Body of pancreas (tissue), 4 donors: ENCODE results near the gene IL3RA. TPM values are rescaled to one million over a fixed set of nuclear protein-coding genes. Genes with fewer than 3 reads are reported as not detected.

ENCODE experiments used
- ATAC-seq: fragments of 150-250 bp; one replicate; pipeline ENCODE4 v1.9.1; 2016
- DNase-seq, 4 donors: peaks; one replicate each; pipeline ENCODE4 v3.0.0-alpha.2; 2019
- H3K27ac ChIP-seq, 4 donors: fragments of 200-600 bp; sonication (generic); 1 replicate in 3 of 4; 2 replicates in 1 of 4; pipeline versions ENCODE4 v1.5.1 to v1.6.1; 2016 to 2019; ENCODE audit warnings: mild to moderate bottlenecking in 1 of 4, mixed read lengths in 1 of 4, moderate library complexity in 1 of 4
- H3K27me3 ChIP-seq, 2 donors: fragments of 200-600 bp; sonication (generic); one replicate each; pipeline ENCODE4 v1.6.0; 2016; ENCODE audit warnings: mild to moderate bottlenecking in 1 of 2
- H3K36me3 ChIP-seq, 2 donors: fragments of 200-600 bp; sonication (generic); replicated peaks in 1 of 2; 2 replicates each; pipeline ENCODE4 v1.5.1; 2016; ENCODE audit warnings: low read depth in 2 of 2; ENCODE audit not compliant: insufficient read depth in 1 of 2
- H3K4me1 ChIP-seq: fragments of 200-600 bp; sonication (generic); one replicate; pipeline ENCODE4 v1.6.0; 2016
- H3K4me3 ChIP-seq, 2 donors: fragments of 200-600 bp; sonication (generic); 1 replicate in 1 of 2; 2 replicates in 1 of 2; pipeline ENCODE4 v1.5.1; 2016 to 2019
- H3K9me3 ChIP-seq, 3 donors: fragments of 200-600 bp; sonication (generic); 1 replicate in 2 of 3; 2 replicates in 1 of 3; pipeline ENCODE4 v1.5.1; 2016
- CTCF ChIP-seq, 7 experiments: fragments of 450-650 bp in 4 of 7; fragments of 200-600 bp in 3 of 7; sonication (generic) in 3 of 7; IDR thresholded peaks; one replicate each; pipeline ENCODE4 v1.5.1; 2016 to 2019; ENCODE audit warnings: antibody characterized with exemption in 7 of 7
- POLR2A ChIP-seq, 3 donors: fragments of 450-650 bp; IDR thresholded peaks; one replicate each; pipeline ENCODE4 v1.6.1; 2016; ENCODE audit warnings: antibody characterized with exemption in 3 of 3, mild to moderate bottlenecking in 2 of 3
- WGBS, 2 donors: methylation state at CpG; one replicate each; pipeline ENCODE4 v1.1.5; 2017; 5-methylcytosine and 5-hydroxymethylcytosine counted together
- intact Hi-C: fragments of 100-400 bp; cut with DNase I; formaldehyde crosslinking; loops from one replicate; pipeline ENCODE4 v1.15.1; 2023
- total RNA-seq, 2 donors: library from RNA; depleted of rRNA; stranded (reverse); fragments of >200 nt; gene quantifications; one replicate each; pipeline ENCODE4 v1.1.0, GENCODE V29; 2016

Gene IL3RA
- total RNA-seq, 2 donors from 2014 or later, result 0.78 to 1.3 TPM

- Histone ChIP-seq H3K27me3 (no peaks in the 10 kb centered on the region), H3K27ac (no peak overlapping the region), H3K36me3 (no peaks in the 10 kb centered on the region), H3K9me3 (no peaks in the 10 kb centered on the region), H3K4me1 (no peaks in the 10 kb centered on the region), H3K4me3 (no peak overlapping the region)
- 88 to 95% methylated on average over 27 to 49 of the region's 49 CpGs for WGBS, 2 donors
- no peak for TF ChIP-seq CTCF (IDR thresholded peaks at IDR 0.05)
- no peak for TF ChIP-seq POLR2A (IDR thresholded peaks at IDR 0.05)
- intact Hi-C loops, result no loop called here
- DNase-seq, result no peak
- ATAC-seq, result no peak
These were observed 15.6 kb downstream of the IL3RA start for GRCh38 chrX:1351981-1352714.

DNA sequence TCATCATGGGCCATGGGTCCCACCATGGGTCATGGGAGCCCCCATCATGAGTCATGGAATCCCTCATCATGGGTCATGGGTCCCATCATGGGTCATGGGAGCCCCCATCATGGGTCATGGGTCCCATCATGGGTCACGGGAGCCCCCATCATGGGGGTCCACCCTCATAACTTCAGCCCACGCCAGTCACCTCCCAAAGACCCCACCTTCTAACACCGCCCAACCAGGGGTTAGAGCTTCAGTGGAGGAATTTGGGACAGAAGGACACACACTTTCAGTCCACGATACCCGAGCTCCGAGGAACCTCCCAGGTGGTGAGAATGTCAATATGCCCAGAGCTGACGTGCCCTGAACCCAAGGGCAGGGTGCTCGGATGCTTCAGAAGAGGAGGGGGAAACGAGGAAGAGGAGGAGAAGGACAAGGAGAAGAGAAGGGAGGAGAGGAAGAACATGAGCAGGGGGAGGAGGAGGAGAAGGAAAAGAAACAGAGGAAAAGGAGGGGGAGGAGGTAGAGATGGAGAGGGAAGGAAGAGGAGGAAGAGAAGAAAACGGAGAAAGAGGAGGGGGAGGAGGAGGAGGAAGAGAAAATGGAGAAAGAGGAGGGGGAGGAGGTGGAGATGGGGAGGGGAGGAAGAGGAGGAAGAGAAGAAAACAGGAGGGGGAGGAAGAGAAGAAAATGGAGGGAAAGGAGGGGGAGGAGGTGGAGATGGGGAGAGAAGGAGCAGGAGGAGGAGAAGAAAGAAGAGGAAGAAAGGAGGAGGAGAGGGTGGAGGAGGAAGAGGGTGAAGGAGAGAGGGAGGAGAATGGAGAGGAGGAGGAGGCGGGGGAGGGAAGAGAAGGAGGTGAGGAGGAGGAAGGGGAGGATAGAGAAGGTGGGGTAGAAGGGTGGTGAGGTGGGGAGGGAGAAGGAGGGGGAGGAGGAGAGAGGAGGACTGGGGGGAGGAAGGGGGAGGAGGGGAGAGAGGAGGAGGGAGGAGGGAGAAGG, 17.7 kb downstream of the IL3RA start:
- no peak for ATAC-seq
- DNase-seq, result no peak

GRCh38 chrX:1355131-1356046, 18.8 kb downstream of the IL3RA start:
- 39 to 47% methylated on average over 10 of the region's 11 CpGs for WGBS, 2 donors
- no peaks in the 10 kb centered on the region for H3K9me3 ChIP-seq
- no peak for DNase-seq
- no peaks in the 10 kb centered on the region for H3K4me1 ChIP-seq
- TF ChIP-seq POLR2A (IDR thresholded peaks at IDR 0.05) (no peak), CTCF (IDR thresholded peaks at IDR 0.05) (no peak)
- peaks cover 0 to 2% of the 10 kb centered on the region in 2 donors for H3K36me3 ChIP-seq
- no peaks in the 10 kb centered on the region for H3K27me3 ChIP-seq
- intact Hi-C loops, result no loop called here
- no peak overlapping the region for H3K27ac ChIP-seq
- no peak for ATAC-seq
- H3K4me3 ChIP-seq, result no peak overlapping the region

More for the DNA sequence above, 17.7 kb downstream of the IL3RA start:
- Histone ChIP-seq H3K4me1 (no peaks in the 10 kb centered on the region), H3K27me3 (no peaks in the 10 kb centered on the region), H3K9me3 (no peaks in the 10 kb centered on the region), H3K4me3 (no peak overlapping the region), H3K27ac (no peak overlapping the region), H3K36me3 (peaks cover 0 to 2% of the 10 kb centered on the region in 2 donors)
- no peak for TF ChIP-seq POLR2A (IDR thresholded peaks at IDR 0.05)
- TF ChIP-seq CTCF (IDR thresholded peaks at IDR 0.05), result no peak
- intact Hi-C loops, result no loop called here
- 61 to 71% methylated on average over 8 to 10 of the region's 11 CpGs for WGBS, 2 donors

- WGBS, 2 donors, result 98 to 99% methylated on average over 9 to 10 of the region's 10 CpGs
- Histone ChIP-seq H3K27me3 (no peaks in the 10 kb centered on the region), H3K36me3 (peaks cover 0 to 2% of the 10 kb centered on the region in 2 donors), H3K4me1 (no peaks in the 10 kb centered on the region), H3K27ac (no peak overlapping the region), H3K9me3 (no peaks in the 10 kb centered on the region), H3K4me3 (no peak overlapping the region)
- no peak for TF ChIP-seq CTCF (IDR thresholded peaks at IDR 0.05)
- TF ChIP-seq POLR2A (IDR thresholded peaks at IDR 0.05), result no peak
- ATAC-seq, result no peak
- intact Hi-C loops, result no loop called here
- no peak for DNase-seq
These were observed 21.4 kb downstream of the IL3RA start for GRCh38 chrX:1357993-1358392.
